Activated CD8-positive, alpha-beta memory T cell treated with anti-CD3 and anti-CD28 coated beads for 36 hours (primary cell): Measurements from ENCODE around the gene RBBP8. TPM values are rescaled to one million over a fixed set of nuclear protein-coding genes. Genes with fewer than 3 reads are reported as not detected.

Experiments
- CTCF ChIA-PET: fragments of 350-600 bp; sonication (Branson Sonifier 250); formaldehyde crosslinking; loops from one replicate; lab custom pipeline; 2021; ENCODE audit warnings: antibody characterized with exemption; lab: Charles Lee
- POLR2A ChIA-PET: fragments of 350-600 bp; sonication (Branson Sonifier 250); formaldehyde crosslinking; loops from one replicate; lab custom pipeline; 2021; ENCODE audit warnings: antibody characterized with exemption; lab: Charles Lee
- total RNA-seq, 2 experiments: library from RNA; stranded (reverse); gene quantifications; one replicate each; pipeline ENCODE4 v1.2.3, GENCODE V29; 2021

The RBBP8 gene
- total RNA-seq, 2 experiments from 2014 or later: 88.6 to 89.9 TPM

- ChIA-PET CTCF (no interaction called here), POLR2A (interaction anchor here (0.5 kb wide), 1 partner anchor 42 kb away, joined by 5 read pairs; no protein-coding TSS in a partner anchor)
Measured at GRCh38 chr18:22981274-22982133, 48.4 kb downstream of the RBBP8 start.

GRCh38 chr18:22983175-22983574 is 50.0 kb downstream of the RBBP8 start:
- ChIA-PET CTCF (no interaction called here), POLR2A (no interaction called here)

- ChIA-PET CTCF (no interaction called here), POLR2A (no interaction called here)
Measured at GRCh38 chr18:22985250-22985649, 52.1 kb downstream of the RBBP8 start.

- ChIA-PET CTCF (interaction anchor here (0.9 kb wide), 1 partner anchor 44 kb away, joined by 3 read pairs; no protein-coding TSS in a partner anchor), POLR2A (no interaction called here)
Measured at GRCh38 chr18:22987547-22988189, 54.5 kb downstream of the RBBP8 start.

GRCh38 chr18:22988208-22988607 is 55.1 kb downstream of the RBBP8 start:
- POLR2A ChIA-PET: no interaction called here
- CTCF ChIA-PET: no interaction called here

- ChIA-PET POLR2A (no interaction called here), CTCF (no interaction called here)
Measured at GRCh38 chr18:22998344-22998743, 65.2 kb downstream of the RBBP8 start.

GRCh38 chr18:22999212-22999611 is 66.1 kb downstream of the RBBP8 start:
- POLR2A ChIA-PET: no interaction called here
- CTCF ChIA-PET: no interaction called here

GRCh38 chr18:22999647-23000046 is 66.5 kb downstream of the RBBP8 start:
- CTCF ChIA-PET: no interaction called here
- POLR2A ChIA-PET: no interaction called here

- POLR2A ChIA-PET: no interaction called here
- CTCF ChIA-PET: interaction anchor here (0.6 to 0.7 kb wide), 2 partner anchors 9 to 77 kb away, joined by 4 to 7 read pairs; no protein-coding TSS in a partner anchor
Measured at GRCh38 chr18:23003289-23003688, 70.2 kb downstream of the RBBP8 start.

GRCh38 chr18:23012249-23012648 is 79.1 kb downstream of the RBBP8 start:
- ChIA-PET CTCF (interaction anchor here (0.7 kb wide), 2 partner anchors 9 to 949 kb away, joined by 4 to 7 read pairs; no protein-coding TSS in a partner anchor), POLR2A (no interaction called here)

- ChIA-PET POLR2A (no interaction called here), CTCF (interaction anchor here (0.7 kb wide), 1 partner anchor 15 kb away, joined by 3 read pairs; no protein-coding TSS in a partner anchor)
Measured at GRCh38 chr18:23020555-23021294, 87.6 kb downstream of the RBBP8 start.

- ChIA-PET CTCF (no interaction called here), POLR2A (no interaction called here)
Measured at GRCh38 chr18:23021623-23022022, 88.5 kb downstream of the RBBP8 start.

- CTCF ChIA-PET: interaction anchor here (1.0 to 1.4 kb wide), 2 partner anchors 45 to 103 kb away, joined by 3 read pairs; no protein-coding TSS in a partner anchor
- POLR2A ChIA-PET: no interaction called here
Measured at GRCh38 chr18:23032030-23032582, 99.0 kb downstream of the RBBP8 start.

GRCh38 chr18:23033056-23033455 is 99.9 kb downstream of the RBBP8 start:
- POLR2A ChIA-PET: no interaction called here
- CTCF ChIA-PET: no interaction called here

- POLR2A ChIA-PET: no interaction called here
Measured at GRCh38 chr18:23036660-23037201, 103.6 kb downstream of the RBBP8 start.

GRCh38 chr18:23037646-23038045 is 104.5 kb downstream of the RBBP8 start:
- POLR2A ChIA-PET: no interaction called here
- CTCF ChIA-PET: no interaction called here

More at GRCh38 chr18:23036660-23037201, 103.6 kb downstream of the RBBP8 start:
- CTCF ChIA-PET: no interaction called here

GRCh38 chr18:23038712-23039111 is 105.6 kb downstream of the RBBP8 start:
- ChIA-PET POLR2A (no interaction called here), CTCF (no interaction called here)

- ChIA-PET POLR2A (no interaction called here), CTCF (no interaction called here)
Measured at GRCh38 chr18:23042133-23042532, 109.0 kb downstream of the RBBP8 start.

- ChIA-PET POLR2A (no interaction called here), CTCF (no interaction called here)
Measured at GRCh38 chr18:23043803-23044376, 110.8 kb downstream of the RBBP8 start.
